Liver (tissue), 3 donors: ENCODE measurements around the gene KIAA0753.

Experiments
- ATF3 ChIP-seq: IDR thresholded peaks from 2 replicates; pipeline ENCODE4 v1.6.1; 2016; ENCODE audit warnings: antibody characterized with exemption
- CTCF ChIP-seq: fragments of 150-350 bp; IDR thresholded peaks from 2 replicates; pipeline ENCODE4 v1.5.1; 2017; ENCODE audit warnings: improper control_type of control experiment, low read depth, low read length; ENCODE audit not compliant: missing input control
- JUND ChIP-seq, 2 donors: IDR thresholded peaks; 2 replicates each; pipeline ENCODE4 v1.6.1; 2016; ENCODE audit warnings: antibody characterized with exemption in 2 of 2
- REST ChIP-seq: IDR thresholded peaks from 2 replicates; pipeline ENCODE4 v1.6.1; 2016; ENCODE audit warnings: antibody characterized with exemption, mild to moderate bottlenecking
- RXRA ChIP-seq, 2 donors: IDR thresholded peaks; 2 replicates each; pipeline ENCODE4 v1.6.1; 2017 to 2018; ENCODE audit warnings: antibody characterized with exemption in 2 of 2, mild to moderate bottlenecking in 1 of 2
- SP1 ChIP-seq: IDR thresholded peaks from 2 replicates; pipeline ENCODE4 v1.6.1; 2018; ENCODE audit warnings: antibody characterized with exemption, mild to moderate bottlenecking
- TAF1 ChIP-seq: conservative IDR thresholded peaks from 2 replicates; pipeline ENCODE4 v1.6.1; 2016; ENCODE audit warnings: antibody characterized with exemption, mild to moderate bottlenecking
- YY1 ChIP-seq: IDR thresholded peaks from 2 replicates; pipeline ENCODE4 v1.6.1; 2016; ENCODE audit warnings: antibody characterized with exemption, mild to moderate bottlenecking
- donor health status: healthy.
- donor health status: healthy.

GRCh38 chr17:6561446-6561845 is 79.1 kb downstream of the KIAA0753 start:
- no peak for TF ChIP-seq CTCF
- no peak for TF ChIP-seq REST
- TF ChIP-seq YY1 = no peak
- TF ChIP-seq TAF1 = no peak
- no peak for TF ChIP-seq SP1
- TF ChIP-seq ATF3 = no peak
- TF ChIP-seq JUND (IDR thresholded peaks at IDR 0.05) = no peak
- TF ChIP-seq RXRA (IDR thresholded peaks at IDR 0.05) = no peak
